ENCODE data around the gene FN1.
"Not testable (repeated sequence)": the region's sequence is repeated elsewhere in the genome, so short reads cannot be mapped to it uniquely, and the experiment has no call there.

The FN1 gene

DNA sequence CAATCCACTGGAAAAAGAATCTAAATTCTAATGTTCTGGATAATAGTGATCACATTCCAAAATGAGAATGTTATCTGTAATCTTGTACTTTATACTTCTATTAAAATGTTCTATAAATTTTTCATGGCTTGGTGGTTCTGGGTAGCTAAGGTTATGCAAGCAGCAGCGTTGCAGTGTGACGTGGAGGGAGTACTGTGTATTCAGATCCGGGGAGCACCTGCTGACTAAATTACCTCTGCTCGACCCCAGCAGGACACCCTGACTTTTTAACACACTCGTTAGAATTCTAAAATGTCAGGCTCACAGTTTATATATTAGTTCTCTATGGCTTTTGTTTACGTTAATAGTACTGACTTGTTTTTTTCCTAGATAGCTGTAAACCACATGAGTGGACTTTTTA lies 111.1 kb downstream of the FN1 start:
- no peak for DNase-seq

DNA sequence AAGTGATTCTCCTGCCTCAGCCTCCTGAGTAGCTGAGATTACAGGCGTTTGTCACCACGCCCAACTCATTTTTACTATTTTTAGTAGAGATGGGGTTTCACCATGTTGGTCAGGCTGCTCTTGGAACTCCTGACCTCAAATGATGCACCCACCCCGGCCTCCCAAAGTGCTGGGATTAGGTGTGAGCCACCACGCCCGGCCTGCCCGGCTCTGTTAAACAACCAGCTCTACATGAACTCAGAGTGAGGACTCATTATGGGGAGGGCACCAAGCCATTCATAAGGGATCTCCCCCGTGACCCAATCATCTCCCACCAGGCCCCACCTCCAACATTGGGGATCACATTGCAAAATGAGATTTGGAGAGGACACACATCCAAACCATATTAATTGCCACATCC lies 115.2 kb downstream of the FN1 start:
- DNase-seq = no peak

DNA sequence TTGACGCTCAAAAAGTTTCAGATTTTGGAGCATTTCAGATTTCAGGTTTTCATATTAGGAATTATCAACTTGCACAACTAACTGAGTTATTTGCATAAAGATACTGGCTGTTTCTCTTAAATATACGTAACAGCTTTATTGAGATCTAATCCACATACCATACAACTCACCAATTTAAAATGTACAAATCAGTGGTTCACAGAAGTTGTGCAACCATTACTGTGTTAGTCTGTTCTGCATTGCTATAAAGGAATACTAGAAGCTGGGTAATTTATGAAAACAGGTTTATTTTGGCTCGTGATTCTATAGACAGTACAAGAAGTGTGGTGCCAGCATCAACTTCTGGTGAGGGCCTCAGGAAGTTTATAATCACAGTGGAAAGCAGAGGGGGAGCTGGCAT lies 115.8 kb downstream of the FN1 start:
- DNase-seq = no peak

DNA sequence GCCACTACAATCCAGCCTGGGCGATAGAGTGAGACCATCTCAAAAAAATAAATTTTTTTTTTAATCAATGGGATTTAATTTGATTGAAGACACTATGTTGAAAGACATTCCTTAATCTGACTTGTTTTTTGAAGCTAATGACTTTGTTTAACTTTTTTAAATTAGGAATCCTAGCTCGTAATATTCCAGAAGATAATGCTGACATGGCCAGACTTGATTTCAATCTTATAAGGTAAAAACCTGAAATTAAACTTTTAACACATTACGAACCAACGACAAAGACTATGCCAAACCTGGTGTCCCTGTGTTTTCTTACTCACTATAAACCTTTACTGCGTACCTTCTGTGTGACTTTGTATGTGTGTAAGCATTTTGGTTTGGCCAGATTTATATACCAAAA lies 116.4 kb downstream of the FN1 start:
- no peak for DNase-seq

DNA sequence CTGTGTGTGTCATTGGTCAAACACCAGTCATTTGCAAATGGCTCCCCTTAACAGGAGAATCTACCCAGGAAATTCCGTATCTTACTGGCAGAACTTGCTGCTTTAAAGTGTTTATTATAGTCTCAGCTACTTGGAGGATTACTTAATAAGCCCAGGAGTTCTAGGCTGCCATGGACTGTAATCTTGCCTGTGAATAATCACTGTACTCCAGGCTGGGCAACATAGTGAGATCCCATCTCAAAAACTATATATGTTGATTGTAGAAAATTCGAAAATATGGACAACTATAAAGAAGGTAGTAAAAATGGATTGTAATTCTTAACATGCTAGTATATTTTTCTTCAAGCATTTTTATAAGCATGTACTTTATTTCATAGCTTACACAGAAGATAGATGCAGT lies 119.5 kb downstream of the FN1 start:
- DNase-seq = no peak

DNA sequence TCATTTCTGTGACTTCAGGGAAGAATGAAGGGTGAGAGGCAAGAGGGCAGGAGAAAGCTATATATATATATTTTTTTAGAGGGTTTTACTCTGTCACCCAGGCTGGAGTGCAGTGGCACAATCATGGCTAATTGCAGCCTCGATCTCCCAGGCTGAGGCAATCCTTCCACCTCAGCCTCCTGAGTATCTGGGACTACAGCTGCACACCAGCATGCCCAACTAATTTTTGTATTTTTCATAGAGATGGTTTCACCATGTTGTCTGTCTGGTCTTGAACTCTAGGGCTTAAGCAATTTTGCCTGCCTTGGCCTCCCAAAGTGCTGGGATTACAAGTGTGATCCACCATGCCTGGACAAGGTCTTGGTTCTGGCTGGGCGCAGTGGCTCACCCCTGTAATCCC lies 120.6 kb downstream of the FN1 start:
- DNase-seq = no peak

DNA sequence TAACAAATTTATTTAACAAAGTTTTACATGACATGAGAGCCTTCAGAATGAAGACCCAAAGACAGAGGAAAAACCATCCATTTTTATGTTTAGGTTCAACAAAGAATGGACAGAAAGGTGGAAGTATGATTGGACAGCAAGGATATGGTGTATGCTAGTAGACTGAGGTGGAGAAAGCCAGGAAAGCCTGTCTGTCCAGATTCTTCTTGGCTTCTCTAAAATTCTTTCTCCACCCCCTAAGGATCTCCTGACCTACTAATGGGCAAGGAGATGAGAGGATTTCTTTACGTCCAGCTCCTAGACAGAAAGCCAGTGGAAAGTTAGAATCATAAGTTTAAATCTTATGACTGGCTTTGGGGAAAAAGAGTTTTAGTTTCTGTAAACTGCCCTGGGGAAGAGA lies 121.0 kb downstream of the FN1 start:
- no peak for DNase-seq

DNA sequence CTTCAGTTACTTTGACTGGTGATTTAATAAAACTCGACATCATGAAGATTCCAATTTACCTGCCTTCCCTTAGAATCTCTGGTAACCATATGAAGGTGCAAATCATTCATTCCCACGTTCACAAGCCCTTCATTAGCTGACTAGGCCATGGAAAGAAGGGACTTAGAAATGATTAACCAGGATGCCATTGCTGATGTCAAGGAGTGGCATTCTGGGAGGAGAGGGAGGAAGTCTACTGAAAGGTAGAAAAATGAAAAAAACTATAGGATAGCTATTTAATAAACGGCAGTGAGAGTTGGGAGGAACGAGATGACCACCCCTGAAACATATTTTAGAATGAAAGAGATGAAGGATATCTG lies 122.6 kb downstream of the FN1 start:
- peak; percentile 8 for DNase-seq

DNA sequence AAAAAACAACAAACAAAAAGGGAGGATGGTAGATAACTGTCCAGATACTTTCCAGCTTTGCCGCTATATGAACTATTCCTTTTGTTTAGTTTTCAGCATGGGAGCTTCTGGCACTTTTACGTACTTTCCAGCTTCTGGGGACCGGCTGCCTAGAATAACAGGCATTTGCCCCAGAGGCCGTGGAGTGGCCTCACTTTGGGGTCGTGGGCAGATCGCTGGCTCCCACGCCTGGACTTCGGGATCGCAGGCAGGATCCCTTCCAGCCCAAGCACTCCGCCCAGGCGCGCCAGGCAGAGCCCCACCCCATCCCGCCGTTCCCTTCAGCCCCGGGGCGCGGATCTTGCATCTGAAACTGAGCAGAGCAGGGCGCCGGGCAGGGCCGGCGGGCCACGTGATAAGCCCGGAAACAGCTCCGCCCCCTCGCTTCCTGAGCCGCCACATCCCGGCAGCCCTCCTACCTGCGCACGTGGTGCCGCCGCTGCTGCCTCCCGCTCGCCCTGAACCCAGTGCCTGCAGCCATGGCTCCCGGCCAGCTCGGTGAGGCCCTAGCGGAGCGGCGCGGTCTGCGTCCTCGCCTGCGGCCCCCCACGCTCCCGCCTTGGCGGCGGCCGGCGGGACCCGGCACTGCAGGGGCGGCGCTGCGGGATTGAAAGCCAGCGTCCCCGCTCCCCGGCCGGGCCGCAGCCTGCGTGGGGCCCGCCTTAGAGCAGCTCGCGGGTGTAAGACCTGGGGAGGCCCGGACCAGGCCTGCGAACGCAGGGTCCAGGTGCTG lies 124.1 kb downstream of the FN1 start, which contains the start of gene ATIC:
ATIC (plus strand) TSS at position 435 of the 772 bp plus-strand sequence; CDS start at position 519, 84 bp downstream.
- peak; percentile 92 for DNase-seq

DNA sequence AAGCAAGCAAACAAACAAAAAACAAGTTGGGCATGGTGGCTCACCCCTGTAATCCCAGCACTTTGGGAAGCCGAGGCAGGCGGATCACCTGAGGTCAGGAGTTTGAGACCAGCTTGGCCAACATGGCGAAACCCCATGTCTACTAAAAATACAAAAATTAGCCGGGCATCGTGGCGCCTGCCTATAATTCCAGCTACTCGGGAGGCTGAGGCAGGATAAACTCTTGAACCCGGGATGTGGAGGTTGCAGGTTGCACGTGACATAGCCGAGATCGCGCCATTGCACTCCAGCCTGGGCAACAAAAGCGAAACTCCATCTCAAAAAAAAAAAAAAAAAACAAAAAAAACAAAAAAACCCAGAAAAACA lies 124.6 kb downstream of the FN1 start:
- DNase-seq = not testable (repeated sequence)

Measured in kidney glomerular epithelial cell (primary cell).